K562 (cell line): Measurements from ENCODE around the gene DIS3L2. TPM values are rescaled to one million over a fixed set of nuclear protein-coding genes. Genes with fewer than 3 reads are reported as not detected.
A peak's percentile ranks its signal among the peaks of the same experiment; 100 is the strongest.

Source experiments
- ATAC-seq: fragments of 200-7000 bp; cut with Tn5 transposase; 3 replicates; pipeline ENCODE4 v1.9.1; 2020; ENCODE audit warnings: moderate library complexity
- BruUV-seq: library from RNA; stranded (reverse); fragments of 400-500 nt; replicated peaks from 2 replicates; lab custom pipeline; 2021; lab: Mats Ljungman, UMichigan
- CTCF ChIA-PET: fragments of 300-600 bp; formaldehyde crosslinking; extraction: SDS; loops from one replicate; lab custom pipeline; 2021; ENCODE audit warnings: low intra/inter-chr PET ratio; lab: Yijun Ruan, JAX
- POLR2A ChIA-PET: fragments of 300-600, 350-650 bp; sonication (Branson Sonifier 250); formaldehyde crosslinking; extraction: SDS; loops from one replicate; lab custom pipeline; 2021; ENCODE audit warnings: antibody characterized with exemption, inconsistent platforms; lab: Yijun Ruan, JAX
- DNase-seq, 4 experiments: peaks; one replicate each; pipeline versions ENCODE4 v3.0.0 to v3.0.0-alpha.2; 2011 to 2018; ENCODE audit warnings: low spot score in 3 of 4, mixed read lengths in 3 of 4; ENCODE audit errors: extremely low read depth in 1 of 4
- FAIRE-seq: peaks from 2 replicates; lab custom pipeline; 2011; peaks lifted over from hg19 to GRCh38; lab: Jason Lieb, UNC
- H2AFZ ChIP-seq: 2 replicates; pipeline ENCODE4 v1.6.0; 2011; ENCODE audit warnings: low read depth, low read length, control low read depth, inconsistent platforms
- H3K27ac ChIP-seq: fragments of 200-600 bp; 3 replicates; pipeline ENCODE4 v1.8.0; 2011; ENCODE audit warnings: low read depth, mild to moderate bottlenecking, control low read depth, inconsistent platforms, low read length, moderate library complexity, mixed read lengths; ENCODE audit errors: extremely low read depth
- H3K27me3 ChIP-seq, 2 experiments: fragments of 300-600 bp in 1 of 2; 2 replicates in 1 of 2; 3 replicates in 1 of 2; pipeline versions ENCODE4 v1.6.0 to v1.8.0; 2011; ENCODE audit warnings: inconsistent platforms in 2 of 2, low read length in 2 of 2, mild to moderate bottlenecking in 1 of 2, mixed read lengths in 1 of 2, moderate library complexity in 1 of 2; ENCODE audit not compliant: control insufficient read depth in 2 of 2, insufficient read depth in 2 of 2
- H3K36me3 ChIP-seq: fragments of 300-600 bp; 3 replicates; pipeline ENCODE4 v1.8.0; 2011; ENCODE audit warnings: mild to moderate bottlenecking, low read length, inconsistent platforms; ENCODE audit not compliant: control insufficient read depth, insufficient read depth
- H3K4me1 ChIP-seq, 2 experiments: fragments of 200-600 bp in 1 of 2; replicated peaks in 1 of 2; 2 replicates in 1 of 2; 3 replicates in 1 of 2; pipeline versions ENCODE4 v1.5.1 to v1.8.0; 2011; ENCODE audit warnings: inconsistent platforms in 2 of 2, low read length in 2 of 2, mild to moderate bottlenecking in 1 of 2, mixed read lengths in 1 of 2, moderate library complexity in 1 of 2; ENCODE audit not compliant: control insufficient read depth in 2 of 2, insufficient read depth in 2 of 2
- H3K4me2 ChIP-seq: 2 replicates; pipeline ENCODE4 v1.6.1; 2011; ENCODE audit warnings: low read length, control low read depth, inconsistent platforms, mixed read lengths; ENCODE audit not compliant: insufficient read depth
- H3K4me3 ChIP-seq: fragments of 200-600 bp; sonication (generic), shearing (Covaris generic); 2 replicates; pipeline ENCODE4 v1.5.1; 2016; ENCODE audit warnings: control low read depth, inconsistent platforms
- H3K79me2 ChIP-seq: fragments of 200-600 bp; 3 replicates; pipeline ENCODE4 v1.8.0; 2011; ENCODE audit warnings: low read length, inconsistent platforms; ENCODE audit not compliant: control insufficient read depth, insufficient read depth
- H3K9ac ChIP-seq, 2 experiments: 2 replicates each; pipeline versions ENCODE4 v1.6.0 to v1.6.1; 2011; ENCODE audit warnings: low read depth in 2 of 2, low read length in 2 of 2, control low read depth in 1 of 2, inconsistent platforms in 1 of 2, mild to moderate bottlenecking in 1 of 2, mixed read lengths in 1 of 2; ENCODE audit not compliant: insufficient read depth in 1 of 2
- H3K9me1 ChIP-seq: one replicate; pipeline ENCODE4 v1.6.0; 2011; ENCODE audit warnings: inconsistent platforms, mild to moderate bottlenecking, low read length, moderate library complexity; ENCODE audit not compliant: control insufficient read depth, insufficient read depth
- H3K9me3 ChIP-seq: replicated peaks from 2 replicates; pipeline ENCODE4 v1.5.1; 2011; ENCODE audit warnings: low read depth, low read length, inconsistent platforms; ENCODE audit not compliant: control insufficient read depth, insufficient read depth
- H4K20me1 ChIP-seq: replicated peaks from 2 replicates; pipeline ENCODE4 v1.6.1; 2011; ENCODE audit warnings: low read length, inconsistent platforms, mixed read lengths; ENCODE audit not compliant: control insufficient read depth, insufficient read depth
- C11orf30 ChIP-seq: fragments of 450-650 bp; IDR thresholded peaks from 2 replicates; pipeline ENCODE4 v1.6.1; 2016; ENCODE audit warnings: low read depth, mild to moderate bottlenecking
- HMG20A ChIP-seq: fragments of 450-650 bp; formaldehyde crosslinking; conservative IDR thresholded peaks from 2 replicates; pipeline ENCODE4 v1.4.0; 2020; ENCODE audit warnings: mild to moderate bottlenecking, mixed read lengths
- TFAP4 ChIP-seq: sonication (generic); formaldehyde crosslinking; IDR thresholded peaks from 2 replicates; pipeline ENCODE4 v1.8.0; 2022; ENCODE audit warnings: missing genetic modification reagents, mild to moderate bottlenecking, moderate library complexity, borderline replicate concordance
- ZNF316 ChIP-seq: fragments of 450-650 bp; IDR thresholded peaks from 2 replicates; pipeline ENCODE4 v1.6.1; 2016
- WGBS: fragments of 100-300 bp; shearing (Covaris generic); methylation state at CpG from one replicate; pipeline ENCODE4 v1.1.6; 2016; ENCODE audit warnings: low coverage, mixed read lengths; ENCODE audit not compliant: insufficient coverage; ENCODE audit errors: missing lambda C conversion rate; 5-methylcytosine and 5-hydroxymethylcytosine counted together
- in situ Hi-C: fragments of 300-500 bp; cut with MboI; formaldehyde crosslinking; loops from 4 replicates; pipeline ENCODE4 v1.15.0; 2018; ENCODE audit warnings: inconsistent platforms, mixed read lengths
- intact Hi-C: fragments of 100-400 bp; cut with micrococcal nuclease; formaldehyde crosslinking; loops from 2 replicates; pipeline ENCODE4 v1.14.2; 2022
- polyA plus RNA-seq, 8 experiments: library from polyadenylated mRNA; depleted of rRNA in 4 of 8; stranded (reverse) in 5 of 8; unstranded in 3 of 8; fragments of >200 nt; fragmentation: Nextera tagmentation in 2 of 8; fragmentation: Illumina TruSeq in 1 of 8; extraction: Ambion mirVana in 2 of 8; extraction: Trizol in 1 of 8; gene quantifications; 2 replicates each; pipeline versions ENCODE4 v1.2.1 to v1.2.3, GENCODE V29; 2011 to 2014; ENCODE audit warnings: inconsistent platforms in 1 of 8, missing spikeins in 1 of 8
- total RNA-seq, 7 experiments: library from RNA; depleted of rRNA in 6 of 7; stranded (reverse); fragments of >200 nt in 6 of 7; fragmentation: Illumina TruSeq in 2 of 7; extraction: Trizol in 2 of 7; gene quantifications; 2 replicates each; pipeline versions ENCODE4 v1.2.1 to v1.2.3, GENCODE V29; 2011 to 2021; ENCODE audit warnings: low replicate concordance in 1 of 7

The DIS3L2 gene
- total and polyA plus RNA-seq, 9 of the 15 experiments (the other 6 are each of a cell fraction or from before 2014, with no cell fraction given) = 1.5 to 19.2 (median 11.2) TPM

- intact Hi-C loops = loop anchor here (5.0 to 10.0 kb wide), 3 partner anchors 185 to 295 kb away; partner anchors contain the start of gene NPPC
- no peak for TF ChIP-seq HMG20A (CRISPR knock-in tag)
- Histone ChIP-seq H3K79me2 (no peaks in the 10 kb centered on the region), H3K27ac (no peak overlapping the region), H3K4me3 (no peak overlapping the region), H2AFZ (no peak overlapping the region), H3K9me3 (no peaks in the 10 kb centered on the region), H3K36me3 (no peaks in the 10 kb centered on the region), H3K27me3 (no peaks in the 10 kb centered on the region), H3K4me2 (no peak overlapping the region), H4K20me1 (no peaks in the 10 kb centered on the region), H3K9ac (no peak overlapping the region), H3K9me1 (no peaks in the 10 kb centered on the region), H3K4me1 (no peaks in the 10 kb centered on the region; a peak in 1 of 5 replicates)
- ChIA-PET CTCF (interaction anchor here (1.1 kb wide), 1 partner anchor 215 kb away, joined by 4 read pairs; no protein-coding TSS in a partner anchor), POLR2A (no interaction called here)
- BruUV-seq = no TSS peak
- in situ Hi-C loops = loop anchor here (5.0 kb wide), 1 partner anchor 233 kb away; no protein-coding TSS in a partner anchor
- WGBS = 92% methylated on average over 2 of the region's 2 CpGs
- DNase-seq (no peak), ATAC-seq (no peak), FAIRE-seq (no peak)
Observed at GRCh38 chr2:232139786-232140562, 178.5 kb downstream of the DIS3L2 start.

- in situ Hi-C loops = loop anchor here (5.0 kb wide), 1 partner anchor 234 kb away; no protein-coding TSS in a partner anchor
- FAIRE-seq (no peak), DNase-seq (no peak), ATAC-seq (no peak)
- no peaks in the 10 kb centered on the region for H3K9me1 ChIP-seq
- intact Hi-C loops = loop anchor here (5.0 to 10.0 kb wide), 3 partner anchors 183 to 293 kb away; partner anchors contain the start of gene NPPC
- WGBS = 86% methylated on average over 1 of the region's 1 CpG
- TF ChIP-seq C11orf30 (0 out of 2 replicates have a peak, but pooled peaks have one; percentile 22), TFAP4 (CRISPR knock-in tag) (no peak), ZNF316 (peak; percentile 47)
- no peak overlapping the region for H3K27ac ChIP-seq
- no peaks in the 10 kb centered on the region for H3K27me3 ChIP-seq
- H3K36me3 ChIP-seq = no peaks in the 10 kb centered on the region
- H3K79me2 ChIP-seq = no peaks in the 10 kb centered on the region
- BruUV-seq = no TSS peak
- POLR2A ChIA-PET = interaction anchor here (1.0 to 1.3 kb wide), 3 partner anchors 15 to 118 kb away, joined by 3 read pairs; no protein-coding TSS in a partner anchor
- CTCF ChIA-PET = interaction anchor here (1.5 to 3.0 kb wide), 2 partner anchors 216 to 235 kb away, joined by 9 to 30 read pairs; partner anchors contain the start of gene NPPC
- no peaks in the 10 kb centered on the region for H3K9me3 ChIP-seq
- no peak overlapping the region for H3K9ac ChIP-seq
- H4K20me1 ChIP-seq = no peaks in the 10 kb centered on the region
- H3K4me1 ChIP-seq = no peaks in the 10 kb centered on the region; a peak in 1 of 5 replicates
- no peak overlapping the region for H3K4me3 ChIP-seq
- no peak overlapping the region for H2AFZ ChIP-seq
- H3K4me2 ChIP-seq = no peak overlapping the region
Observed at GRCh38 chr2:232141591-232141990, 180.1 kb downstream of the DIS3L2 start.
